ENCODE measurements around the gene GPR65. TPM values are rescaled to one million over a fixed set of nuclear protein-coding genes. Genes with fewer than 3 reads are reported as not detected.

GPR65 gene
- total and polyA plus RNA-seq, 9 of the 15 experiments (the other 6 are each of a cell fraction or from before 2014, with no cell fraction given) = 0.03 to 0.11 (median 0.04) TPM; not detected in 6

- intact Hi-C loops (cut with micrococcal nuclease) (no loop called here), in situ Hi-C loops (cut with MboI) (loop anchor here (25.0 kb wide), 1 partner anchor 572 kb away; the partner anchor contains the start of genes PTPN21 and ZC3H14)
- ATAC-seq (no peak), DNase-seq (ENCODE audit: extremely low read depth in 1 of 4, low spot score in 3 of 4) (no peak), FAIRE-seq (no peak)
- 100% methylated on average over 1 of the region's 2 CpGs for WGBS (ENCODE audit: insufficient coverage, low coverage, missing lambda C conversion rate)
- BruUV-seq (replicated peaks) = no TSS peak
- no peaks in the 10 kb centered on the region for H3K9me1 ChIP-seq (ENCODE audit: control insufficient read depth, insufficient read depth, low read length)
- no peak overlapping the region for H2AFZ ChIP-seq (ENCODE audit: low read depth, low read length)
- no peaks in the 10 kb centered on the region for H3K9me3 ChIP-seq (replicated peaks; ENCODE audit: control insufficient read depth, insufficient read depth, low read depth, low read length)
- ChIA-PET POLR2A (interaction anchor here (1.5 kb wide), 1 partner anchor 27 kb away, joined by 3 read pairs; no protein-coding TSS in a partner anchor), CTCF (ENCODE audit: low intra/inter-chr PET ratio) (no interaction called here)
- 0 out of 3 replicates have a peak, but pooled peaks cover 3% of the 10 kb centered on the region for H3K36me3 ChIP-seq (ENCODE audit: control insufficient read depth, insufficient read depth, low read length)
- no peaks in the 10 kb centered on the region for H3K27me3 ChIP-seq (ENCODE audit: control insufficient read depth in 2 of 2, insufficient read depth in 2 of 2, low read length in 2 of 2)
- TF ChIP-seq EHMT2 (IDR thresholded peaks at IDR 0.05) (no peak), ZNF79 (CRISPR knock-in tag; IDR thresholded peaks at IDR 0.05; ENCODE audit: low read depth) (no peak), OTX1 (CRISPR knock-in tag; IDR thresholded peaks at IDR 0.05) (no peak), GTF2A2 (tag; IDR thresholded peaks at IDR 0.05) (no peak)
- H3K4me1 ChIP-seq (replicated peaks in 1 of 2; ENCODE audit: control insufficient read depth in 2 of 2, insufficient read depth in 2 of 2, low read length in 2 of 2) = peaks cover 11 to 13% of the 10 kb centered on the region in 2 experiments
- no peaks in the 10 kb centered on the region; the same call in 2 of the 3 replicates for H3K79me2 ChIP-seq (ENCODE audit: control insufficient read depth, insufficient read depth, low read length)
- no peak overlapping the region for H3K9ac ChIP-seq (ENCODE audit: insufficient read depth in 1 of 2, low read depth in 2 of 2, low read length in 2 of 2)
- H3K4me3 ChIP-seq = no peak overlapping the region
- no peak overlapping the region for H3K4me2 ChIP-seq (ENCODE audit: insufficient read depth, low read length)
- no peak overlapping the region for H3K27ac ChIP-seq (ENCODE audit: extremely low read depth, low read depth, low read length)
- no peaks in the 10 kb centered on the region for H4K20me1 ChIP-seq (replicated peaks; ENCODE audit: control insufficient read depth, insufficient read depth, low read length)
These were observed 15.0 kb upstream of the GPR65 start for GRCh38 chr14:87989956-87990299.

GRCh38 chr14:87990682-87991081, 14.3 kb upstream of the GPR65 start:
- H3K27me3 ChIP-seq (ENCODE audit: control insufficient read depth in 2 of 2, insufficient read depth in 2 of 2, low read length in 2 of 2) = no peaks in the 10 kb centered on the region
- no TSS peak for BruUV-seq (replicated peaks)
- 91% methylated on average over 3 of the region's 4 CpGs for WGBS (ENCODE audit: insufficient coverage, low coverage, missing lambda C conversion rate)
- CTCF ChIA-PET (ENCODE audit: low intra/inter-chr PET ratio) = no interaction called here
- TF ChIP-seq HBP1 (CRISPR knock-in tag; IDR thresholded peaks at IDR 0.05) (no peak), UBTF (IDR thresholded peaks at IDR 0.05; ENCODE audit: borderline replicate concordance in 1 of 2, low read depth in 2 of 2, low read length in 2 of 2) (no peak), THRAP3 (IDR thresholded peaks at IDR 0.05; ENCODE audit: borderline replicate concordance) (no peak), FOXA3 (CRISPR knock-in tag; conservative IDR thresholded peaks at IDR 0.05 in 1 of 2, IDR thresholded peaks at IDR 0.05 in 1 of 2) (no peak), FIP1L1 (IDR thresholded peaks at IDR 0.05; ENCODE audit: low read depth, low read length, poor library complexity, severe bottlenecking) (no peak), MXD1 (CRISPR knock-in tag; IDR thresholded peaks at IDR 0.05; ENCODE audit: borderline replicate concordance, poor library complexity, severe bottlenecking) (no peak)
- FAIRE-seq (no peak), ATAC-seq (no peak), DNase-seq (ENCODE audit: extremely low read depth in 1 of 4, low spot score in 3 of 4) (no peak)
- no peaks in the 10 kb centered on the region for H3K9me3 ChIP-seq (replicated peaks; ENCODE audit: control insufficient read depth, insufficient read depth, low read depth, low read length)
- H2AFZ ChIP-seq (ENCODE audit: low read depth, low read length) = no peak overlapping the region
- POLR2A ChIA-PET = interaction anchor here (1.5 kb wide), 1 partner anchor 28 kb away, joined by 3 read pairs; no protein-coding TSS in a partner anchor
- H4K20me1 ChIP-seq (replicated peaks; ENCODE audit: control insufficient read depth, insufficient read depth, low read length) = no peaks in the 10 kb centered on the region
- H3K27ac ChIP-seq (ENCODE audit: extremely low read depth, low read depth, low read length) = no peak overlapping the region
- H3K9ac ChIP-seq (ENCODE audit: insufficient read depth in 1 of 2, low read depth in 2 of 2, low read length in 2 of 2) = no peak overlapping the region
- no peaks in the 10 kb centered on the region; the same call in 2 of the 3 replicates for H3K79me2 ChIP-seq (ENCODE audit: control insufficient read depth, insufficient read depth, low read length)
- no peaks in the 10 kb centered on the region for H3K9me1 ChIP-seq (ENCODE audit: control insufficient read depth, insufficient read depth, low read length)
- 0 out of 3 replicates have a peak, but pooled peaks cover 3% of the 10 kb centered on the region for H3K36me3 ChIP-seq (ENCODE audit: control insufficient read depth, insufficient read depth, low read length)
- no peak overlapping the region for H3K4me2 ChIP-seq (ENCODE audit: insufficient read depth, low read length)
- in situ Hi-C loops (cut with MboI) = loop anchor here (25.0 kb wide), 1 partner anchor 572 kb away; the partner anchor contains the start of genes PTPN21 and ZC3H14
- no peak overlapping the region for H3K4me3 ChIP-seq
- intact Hi-C loops (cut with micrococcal nuclease) = no loop called here
- H3K4me1 ChIP-seq (replicated peaks in 1 of 2; ENCODE audit: control insufficient read depth in 2 of 2, insufficient read depth in 2 of 2, low read length in 2 of 2) = peaks cover 13 to 19% of the 10 kb centered on the region in 2 experiments

All from K562 (cell line).